H9 (cell line): ENCODE data around the gene TMED7. TPM values are rescaled to one million over a fixed set of nuclear protein-coding genes. Genes with fewer than 3 reads are reported as not detected.

Experiments
- DNase-seq: peaks from one replicate; pipeline ENCODE4 v3.0.0-alpha.2; 2017
- H2AFZ ChIP-seq: one replicate; pipeline ENCODE4 v1.6.1; 2013; ENCODE audit warnings: mild to moderate bottlenecking, low read length, control low read depth, moderate library complexity
- H2AK5ac ChIP-seq: 2 replicates; pipeline ENCODE4 v1.6.1; 2013; ENCODE audit warnings: low read length, control low read depth, mixed read lengths; ENCODE audit not compliant: insufficient read length
- H2BK120ac ChIP-seq: one replicate; pipeline ENCODE4 v1.6.1; 2013; ENCODE audit warnings: low read depth, mild to moderate bottlenecking, low read length, control low read depth, inconsistent platforms; ENCODE audit not compliant: poor library complexity, severe bottlenecking
- H2BK12ac ChIP-seq: 2 replicates; pipeline ENCODE4 v1.6.1; 2013; ENCODE audit warnings: low read length, control low read depth, mixed read lengths, low read depth; ENCODE audit not compliant: insufficient read length
- H2BK15ac ChIP-seq: 2 replicates; pipeline ENCODE4 v1.6.1; 2013; ENCODE audit warnings: low read depth, low read length, control low read depth
- H2BK20ac ChIP-seq: one replicate; pipeline ENCODE4 v1.6.1; 2013; ENCODE audit warnings: low read depth, mild to moderate bottlenecking, low read length, control low read depth, inconsistent platforms; ENCODE audit not compliant: poor library complexity, severe bottlenecking
- H2BK5ac ChIP-seq: 2 replicates; pipeline ENCODE4 v1.6.1; 2013; ENCODE audit warnings: low read length, control low read depth, mixed read lengths; ENCODE audit not compliant: insufficient read length
- H3K14ac ChIP-seq: 2 replicates; pipeline ENCODE4 v1.6.1; 2013; ENCODE audit warnings: low read length, control low read depth; ENCODE audit not compliant: insufficient read depth
- H3K18ac ChIP-seq: 2 replicates; pipeline ENCODE4 v1.6.1; 2013; ENCODE audit warnings: low read depth, mild to moderate bottlenecking, mixed read lengths, low read length, control low read depth; ENCODE audit not compliant: insufficient read length
- H3K23ac ChIP-seq: 2 replicates; pipeline ENCODE4 v1.6.1; 2013; ENCODE audit warnings: low read length, control low read depth, mixed read lengths, low read depth; ENCODE audit not compliant: insufficient read length
- H3K23me2 ChIP-seq: 2 replicates; pipeline ENCODE4 v1.6.1; 2013; ENCODE audit warnings: low read depth, mild to moderate bottlenecking, mixed read lengths, low read length, control low read depth; ENCODE audit not compliant: insufficient read length, poor library complexity, severe bottlenecking
- H3K27ac ChIP-seq: 2 replicates; pipeline ENCODE4 v1.5.1; 2013; ENCODE audit warnings: low read length, control low read depth, mixed read lengths, low read depth; ENCODE audit not compliant: insufficient read length
- H3K27me3 ChIP-seq: 2 replicates; pipeline ENCODE4 v1.6.1; 2013; ENCODE audit warnings: low read length, control low read depth, inconsistent platforms; ENCODE audit not compliant: insufficient read depth
- H3K4ac ChIP-seq: 2 replicates; pipeline ENCODE4 v1.6.1; 2013; ENCODE audit warnings: low read depth, mild to moderate bottlenecking, control low read depth, inconsistent platforms, low read length, moderate library complexity
- H3K4me1 ChIP-seq: 2 replicates; pipeline ENCODE4 v1.6.1; 2013; ENCODE audit warnings: low read length, control low read depth, inconsistent platforms; ENCODE audit not compliant: insufficient read depth
- H3K4me2 ChIP-seq: 2 replicates; pipeline ENCODE4 v1.6.1; 2013; ENCODE audit warnings: low read length, control low read depth, mixed read lengths; ENCODE audit not compliant: insufficient read length, insufficient read depth
- H3K56ac ChIP-seq: 2 replicates; pipeline ENCODE4 v1.6.1; 2013; ENCODE audit warnings: low read depth, mild to moderate bottlenecking, mixed read lengths, low read length, control low read depth; ENCODE audit not compliant: insufficient read length
- H3K79me1 ChIP-seq: 2 replicates; pipeline ENCODE4 v1.6.1; 2013; ENCODE audit warnings: low read depth, mild to moderate bottlenecking, moderate library complexity, low read length, control low read depth, inconsistent platforms; ENCODE audit not compliant: insufficient read depth, poor library complexity, severe bottlenecking
- H3K79me2 ChIP-seq: 2 replicates; pipeline ENCODE4 v1.6.1; 2013; ENCODE audit warnings: low read length, control low read depth, inconsistent platforms; ENCODE audit not compliant: insufficient read depth
- H3K9ac ChIP-seq: 2 replicates; pipeline ENCODE4 v1.6.1; 2013; ENCODE audit warnings: low read length, control low read depth, mixed read lengths; ENCODE audit not compliant: insufficient read length; ENCODE audit errors: extremely low read depth
- H3K9me3 ChIP-seq: one replicate; pipeline ENCODE4 v1.6.1; 2013; ENCODE audit warnings: low read depth, low read length, inconsistent platforms; ENCODE audit not compliant: control insufficient read depth
- H3T11ph ChIP-seq: one replicate; pipeline ENCODE4 v1.6.1; 2013; ENCODE audit warnings: mild to moderate bottlenecking, low read length, control low read depth, inconsistent platforms
- H4K20me1 ChIP-seq: one replicate; pipeline ENCODE4 v1.6.1; 2013; ENCODE audit not compliant: control insufficient read depth, insufficient read length, insufficient read depth
- H4K5ac ChIP-seq: 2 replicates; pipeline ENCODE4 v1.6.1; 2013; ENCODE audit warnings: low read depth, mild to moderate bottlenecking, mixed read lengths, low read length, control low read depth; ENCODE audit not compliant: insufficient read length
- H4K8ac ChIP-seq: replicated peaks from 2 replicates; pipeline ENCODE4 v1.6.1; 2013; ENCODE audit warnings: low read length, control low read depth, mixed read lengths, low read depth; ENCODE audit not compliant: insufficient read length
- H4K91ac ChIP-seq: 2 replicates; pipeline ENCODE4 v1.6.1; 2013; ENCODE audit warnings: low read depth, mild to moderate bottlenecking, moderate library complexity, mixed read lengths, low read length, control low read depth; ENCODE audit not compliant: insufficient read length
- H3K27ac Mint-ChIP-seq, 3 experiments: 2 replicates in 2 of 3; 3 replicates in 1 of 3; pipeline ENCODE4 v1.8.0; 2020 to 2021; ENCODE audit warnings: mixed read lengths in 3 of 3, mild to moderate bottlenecking in 1 of 3, moderate library complexity in 1 of 3
- H3K27me3 Mint-ChIP-seq: 2 replicates; pipeline ENCODE4 v1.8.0; 2021; ENCODE audit warnings: low read depth, mild to moderate bottlenecking, moderate library complexity, mixed read lengths
- H3K36me3 Mint-ChIP-seq, 3 experiments: 2 replicates in 2 of 3; 3 replicates in 1 of 3; pipeline ENCODE4 v1.8.0; 2020 to 2021; ENCODE audit warnings: low read depth in 3 of 3, mixed read lengths in 3 of 3; ENCODE audit not compliant: insufficient read depth in 1 of 3
- H3K4me1 Mint-ChIP-seq, 2 experiments: 2 replicates each; pipeline ENCODE4 v1.8.0; 2020; ENCODE audit warnings: mixed read lengths in 2 of 2
- H3K4me3 Mint-ChIP-seq, 2 experiments: 2 replicates in 1 of 2; 3 replicates in 1 of 2; pipeline ENCODE4 v1.8.0; 2020 to 2021; ENCODE audit warnings: mild to moderate bottlenecking in 2 of 2, mixed read lengths in 2 of 2, moderate library complexity in 1 of 2
- H3K9me3 Mint-ChIP-seq, 2 experiments: 2 replicates in 1 of 2; 3 replicates in 1 of 2; pipeline ENCODE4 v1.8.0; 2020; ENCODE audit warnings: mild to moderate bottlenecking in 2 of 2, mixed read lengths in 2 of 2, moderate library complexity in 1 of 2
- WGBS: extraction: QIAGEN DNeasy Blood & Tissue Kit; methylation state at CpG from one replicate; pipeline ENCODE4 v1.1.7; 2013; ENCODE audit warnings: missing lambda C conversion rate, low lambda C conversion rate, mixed read lengths; ENCODE audit not compliant: insufficient read length; ENCODE audit errors: extremely low coverage; 5-methylcytosine and 5-hydroxymethylcytosine counted together
- total RNA-seq: library from RNA; stranded (reverse); gene quantifications from 2 replicates; pipeline ENCODE4 v1.2.1, GENCODE V29; 2021
- TF ChIP-seq, protein P1 (sequence below): fragments of 200-600 bp; sonication (generic); conservative IDR thresholded peaks from 3 replicates; pipeline ENCODE4 v1.8.0; 2021; ENCODE audit warnings: antibody characterized with exemption, mild to moderate bottlenecking

The TMED7 gene
- total RNA-seq, 1 experiment from 2014 or later, result 68.8 TPM

DNA sequence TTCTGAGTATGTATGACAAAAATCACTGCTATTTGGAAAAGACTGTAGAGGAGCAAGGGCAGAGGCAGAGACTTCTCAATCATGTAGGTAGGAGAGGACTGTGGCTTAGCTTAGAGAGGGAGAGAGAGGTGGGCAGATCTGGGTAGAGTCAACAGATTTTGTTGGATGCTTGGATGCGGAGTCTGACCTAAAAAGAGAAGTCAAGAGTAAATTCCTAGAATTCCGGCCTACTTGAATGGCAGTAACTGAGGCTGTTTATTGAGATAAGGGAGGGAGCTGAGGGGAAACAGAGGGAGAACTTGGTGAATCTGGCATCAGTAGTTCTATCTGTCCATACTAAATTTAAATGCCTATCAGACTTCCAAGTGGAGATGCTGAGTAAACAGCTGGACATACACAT is 25.9 kb downstream of the TMED7 start:
- TF ChIP-seq, protein P1, sequence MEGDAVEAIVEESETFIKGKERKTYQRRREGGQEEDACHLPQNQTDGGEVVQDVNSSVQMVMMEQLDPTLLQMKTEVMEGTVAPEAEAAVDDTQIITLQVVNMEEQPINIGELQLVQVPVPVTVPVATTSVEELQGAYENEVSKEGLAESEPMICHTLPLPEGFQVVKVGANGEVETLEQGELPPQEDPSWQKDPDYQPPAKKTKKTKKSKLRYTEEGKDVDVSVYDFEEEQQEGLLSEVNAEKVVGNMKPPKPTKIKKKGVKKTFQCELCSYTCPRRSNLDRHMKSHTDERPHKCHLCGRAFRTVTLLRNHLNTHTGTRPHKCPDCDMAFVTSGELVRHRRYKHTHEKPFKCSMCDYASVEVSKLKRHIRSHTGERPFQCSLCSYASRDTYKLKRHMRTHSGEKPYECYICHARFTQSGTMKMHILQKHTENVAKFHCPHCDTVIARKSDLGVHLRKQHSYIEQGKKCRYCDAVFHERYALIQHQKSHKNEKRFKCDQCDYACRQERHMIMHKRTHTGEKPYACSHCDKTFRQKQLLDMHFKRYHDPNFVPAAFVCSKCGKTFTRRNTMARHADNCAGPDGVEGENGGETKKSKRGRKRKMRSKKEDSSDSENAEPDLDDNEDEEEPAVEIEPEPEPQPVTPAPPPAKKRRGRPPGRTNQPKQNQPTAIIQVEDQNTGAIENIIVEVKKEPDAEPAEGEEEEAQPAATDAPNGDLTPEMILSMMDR, result no peak
- H3K79me1 ChIP-seq, result no peaks in the 10 kb centered on the region
- no peak overlapping the region for H3K56ac ChIP-seq
- no peaks in the 10 kb centered on the region for H3K9me3 Mint-ChIP-seq
- H3K27ac Mint-ChIP-seq, result 0 out of 7 replicates have a peak overlapping the region, but pooled peaks of 1 of the 3 experiments have one; percentile 1
- no peak overlapping the region for H2AFZ ChIP-seq
- H3K4me1 ChIP-seq, result peaks cover 2% of the 10 kb centered on the region; the same call in 1 of the 2 replicates
- H3K4ac ChIP-seq, result no peak overlapping the region
- no peak overlapping the region for H2BK20ac ChIP-seq
- H3K9me3 ChIP-seq, result no peaks in the 10 kb centered on the region
- H3K4me3 Mint-ChIP-seq, result no peak overlapping the region
- H3K18ac ChIP-seq, result no peak overlapping the region
- no peak overlapping the region for H3K27ac ChIP-seq
- no peaks in the 10 kb centered on the region for H3K79me2 ChIP-seq
- no peak overlapping the region for H3T11ph ChIP-seq
- H3K23me2 ChIP-seq, result peaks cover 10% of the 10 kb centered on the region
- no peak overlapping the region for H4K8ac ChIP-seq
- H3K4me1 Mint-ChIP-seq, result peaks cover 15 to 19% of the 10 kb centered on the region in 2 experiments
- no peak overlapping the region for H4K91ac ChIP-seq
- no peak overlapping the region for H2BK12ac ChIP-seq
- no peaks in the 10 kb centered on the region for H3K27me3 Mint-ChIP-seq
- no peaks in the 10 kb centered on the region for H3K27me3 ChIP-seq
- H4K20me1 ChIP-seq, result no peaks in the 10 kb centered on the region
- no peak overlapping the region for H4K5ac ChIP-seq
- DNase-seq, result no peak
- H2BK120ac ChIP-seq, result no peak overlapping the region
- no peak overlapping the region for H3K9ac ChIP-seq
- no CpG with 5 or more reads among the region's 2 CpGs for WGBS
- H3K14ac ChIP-seq, result no peak overlapping the region
- H3K23ac ChIP-seq, result no peak overlapping the region
- H2BK5ac ChIP-seq, result no peak overlapping the region
- H3K4me2 ChIP-seq, result no peak overlapping the region
- no peak overlapping the region for H2AK5ac ChIP-seq
- no peak overlapping the region for H2BK15ac ChIP-seq
- H3K36me3 Mint-ChIP-seq, result peaks cover 0 to 2% (median 0%) of the 10 kb centered on the region in 3 experiments; a peak in 1 of 7 replicates
